Measurements from ENCODE around the gene RIT1.

- TF ChIP-seq, protein P1, sequence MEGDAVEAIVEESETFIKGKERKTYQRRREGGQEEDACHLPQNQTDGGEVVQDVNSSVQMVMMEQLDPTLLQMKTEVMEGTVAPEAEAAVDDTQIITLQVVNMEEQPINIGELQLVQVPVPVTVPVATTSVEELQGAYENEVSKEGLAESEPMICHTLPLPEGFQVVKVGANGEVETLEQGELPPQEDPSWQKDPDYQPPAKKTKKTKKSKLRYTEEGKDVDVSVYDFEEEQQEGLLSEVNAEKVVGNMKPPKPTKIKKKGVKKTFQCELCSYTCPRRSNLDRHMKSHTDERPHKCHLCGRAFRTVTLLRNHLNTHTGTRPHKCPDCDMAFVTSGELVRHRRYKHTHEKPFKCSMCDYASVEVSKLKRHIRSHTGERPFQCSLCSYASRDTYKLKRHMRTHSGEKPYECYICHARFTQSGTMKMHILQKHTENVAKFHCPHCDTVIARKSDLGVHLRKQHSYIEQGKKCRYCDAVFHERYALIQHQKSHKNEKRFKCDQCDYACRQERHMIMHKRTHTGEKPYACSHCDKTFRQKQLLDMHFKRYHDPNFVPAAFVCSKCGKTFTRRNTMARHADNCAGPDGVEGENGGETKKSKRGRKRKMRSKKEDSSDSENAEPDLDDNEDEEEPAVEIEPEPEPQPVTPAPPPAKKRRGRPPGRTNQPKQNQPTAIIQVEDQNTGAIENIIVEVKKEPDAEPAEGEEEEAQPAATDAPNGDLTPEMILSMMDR (IDR thresholded peaks at IDR 0.05): no peak
- TF ChIP-seq EP300 (IDR thresholded peaks at IDR 0.05) (no peak), POLR2AphosphoS5 (IDR thresholded peaks at IDR 0.05) (no peak), POLR2A (IDR thresholded peaks at IDR 0.05) (no peak)
Observed at GRCh38 chr1:155897746-155898145, 13.4 kb downstream of the RIT1 start.

Measured in sigmoid colon (tissue), 4 donors.